Activated B cell treated with CpG ODN at 0.5 μM for 24 hours (primary cell): ENCODE results near the gene KIAA1549. TPM values are rescaled to one million over a fixed set of nuclear protein-coding genes. Genes with fewer than 3 reads are reported as not detected.

Experiments used
- ATAC-seq: fragments of 200-7000 bp; cut with Tn5 transposase; one replicate; pipeline ENCODE4 v1.10.0; 2021; ENCODE audit warnings: low read depth, mild to moderate bottlenecking, moderate library complexity
- CTCF ChIA-PET: fragments of 350-600 bp; sonication (Branson Sonifier 250); formaldehyde crosslinking; loops from one replicate; lab custom pipeline; 2021; ENCODE audit warnings: antibody characterized with exemption; lab: Charles Lee
- POLR2A ChIA-PET: fragments of 350-600 bp; sonication (Branson Sonifier 250); formaldehyde crosslinking; loops from one replicate; lab custom pipeline; 2021; ENCODE audit warnings: antibody characterized with exemption; lab: Charles Lee
- DNase-seq: peaks from one replicate; pipeline ENCODE4 v3.0.0; 2022
- H3K27ac Mint-ChIP-seq: one replicate; pipeline ENCODE4 v1.8.0; 2020; ENCODE audit warnings: mixed read lengths
- H3K27me3 Mint-ChIP-seq: one replicate; pipeline ENCODE4 v1.8.0; 2021; ENCODE audit warnings: mixed read lengths
- H3K36me3 Mint-ChIP-seq: one replicate; pipeline ENCODE4 v1.8.0; 2021; ENCODE audit warnings: low read depth, mixed read lengths
- H3K4me1 Mint-ChIP-seq: one replicate; pipeline ENCODE4 v1.8.0; 2021; ENCODE audit warnings: mixed read lengths
- H3K4me3 Mint-ChIP-seq: one replicate; pipeline ENCODE4 v1.8.0; 2020; ENCODE audit warnings: mild to moderate bottlenecking, mixed read lengths
- H3K9me3 Mint-ChIP-seq: one replicate; pipeline ENCODE4 v1.8.0; 2020; ENCODE audit warnings: mixed read lengths
- intact Hi-C: fragments of 100-400 bp; cut with micrococcal nuclease; formaldehyde crosslinking; loops from one replicate; pipeline ENCODE4 v1.15.1; 2024
- total RNA-seq: library from RNA; stranded (reverse); gene quantifications from 2 replicates; pipeline ENCODE4 v1.2.3, GENCODE V29; 2022
- TF ChIP-seq, protein P1 (sequence below): fragments of 200-600 bp; IDR thresholded peaks from one replicate; pipeline ENCODE4 v1.8.0; 2022; ENCODE audit warnings: antibody characterized with exemption, mild to moderate bottlenecking

The KIAA1549 gene
- total RNA-seq, 1 donor from 2014 or later: 0.42 TPM

DNA sequence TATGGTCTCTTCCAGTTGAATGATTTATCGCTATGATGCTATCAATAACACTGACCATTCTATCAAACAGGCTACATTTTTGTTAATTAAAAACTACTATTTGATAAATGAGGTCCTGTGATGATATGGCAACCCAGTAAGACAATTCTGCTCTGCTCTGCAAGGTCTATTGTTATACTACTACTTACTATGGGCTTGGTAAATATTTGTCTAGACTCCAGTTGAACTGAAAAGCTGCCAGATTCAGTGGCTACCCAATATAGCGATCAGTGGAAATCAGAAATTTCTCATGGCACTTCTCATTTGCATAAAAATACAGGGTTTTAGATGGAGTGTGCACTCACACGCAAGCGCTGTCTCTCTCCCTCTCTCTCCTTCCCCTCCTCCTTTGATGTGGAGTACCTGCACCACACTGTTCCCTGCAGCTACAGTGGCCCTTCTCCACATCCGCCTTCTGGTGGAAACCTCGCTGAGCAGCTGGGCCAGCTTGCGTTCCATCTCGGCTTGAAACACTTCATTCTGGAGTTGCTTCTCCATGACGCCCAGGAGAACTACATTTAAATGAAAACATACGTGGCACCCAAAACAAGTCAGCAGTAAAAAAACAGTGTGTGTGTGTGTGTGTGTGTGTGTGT, 77.9 kb downstream of the KIAA1549 start:
- H3K4me3 Mint-ChIP-seq: no peak overlapping the region
- H3K4me1 Mint-ChIP-seq: no peaks in the 10 kb centered on the region
- TF ChIP-seq, protein P1, sequence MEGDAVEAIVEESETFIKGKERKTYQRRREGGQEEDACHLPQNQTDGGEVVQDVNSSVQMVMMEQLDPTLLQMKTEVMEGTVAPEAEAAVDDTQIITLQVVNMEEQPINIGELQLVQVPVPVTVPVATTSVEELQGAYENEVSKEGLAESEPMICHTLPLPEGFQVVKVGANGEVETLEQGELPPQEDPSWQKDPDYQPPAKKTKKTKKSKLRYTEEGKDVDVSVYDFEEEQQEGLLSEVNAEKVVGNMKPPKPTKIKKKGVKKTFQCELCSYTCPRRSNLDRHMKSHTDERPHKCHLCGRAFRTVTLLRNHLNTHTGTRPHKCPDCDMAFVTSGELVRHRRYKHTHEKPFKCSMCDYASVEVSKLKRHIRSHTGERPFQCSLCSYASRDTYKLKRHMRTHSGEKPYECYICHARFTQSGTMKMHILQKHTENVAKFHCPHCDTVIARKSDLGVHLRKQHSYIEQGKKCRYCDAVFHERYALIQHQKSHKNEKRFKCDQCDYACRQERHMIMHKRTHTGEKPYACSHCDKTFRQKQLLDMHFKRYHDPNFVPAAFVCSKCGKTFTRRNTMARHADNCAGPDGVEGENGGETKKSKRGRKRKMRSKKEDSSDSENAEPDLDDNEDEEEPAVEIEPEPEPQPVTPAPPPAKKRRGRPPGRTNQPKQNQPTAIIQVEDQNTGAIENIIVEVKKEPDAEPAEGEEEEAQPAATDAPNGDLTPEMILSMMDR: no peak
- DNase-seq (no peak), ATAC-seq (no peak)
- ChIA-PET CTCF (no interaction called here), POLR2A (no interaction called here)
- no peaks in the 10 kb centered on the region for H3K9me3 Mint-ChIP-seq
- no peak overlapping the region for H3K27ac Mint-ChIP-seq
- peaks cover 7% of the 10 kb centered on the region for H3K27me3 Mint-ChIP-seq
- H3K36me3 Mint-ChIP-seq: no peaks in the 10 kb centered on the region
- intact Hi-C loops: no loop called here

DNA sequence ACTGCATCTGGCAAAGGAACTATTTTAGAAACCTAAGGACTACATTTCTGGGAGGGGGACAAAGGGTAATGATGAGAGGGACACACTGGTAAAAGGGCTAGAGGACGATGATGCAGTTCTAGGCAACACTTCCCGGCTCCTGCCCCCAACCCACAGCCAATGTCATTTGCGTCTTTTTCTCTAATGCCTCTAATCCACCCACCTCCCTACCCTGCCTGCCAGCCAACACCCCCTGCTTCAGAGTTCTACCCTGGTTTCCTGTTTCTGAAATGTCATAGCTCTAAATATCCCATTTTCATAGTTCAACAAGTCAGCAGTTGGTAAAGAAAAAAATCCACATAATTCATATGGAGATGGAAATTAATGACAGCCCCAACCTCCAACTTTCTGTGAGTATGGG, 79.0 kb downstream of the KIAA1549 start:
- no peaks in the 10 kb centered on the region for H3K4me1 Mint-ChIP-seq
- DNase-seq (no peak), ATAC-seq (no peak)
- intact Hi-C loops: no loop called here
- H3K4me3 Mint-ChIP-seq: no peak overlapping the region
- H3K36me3 Mint-ChIP-seq: no peaks in the 10 kb centered on the region
- no peak overlapping the region for H3K27ac Mint-ChIP-seq
- TF ChIP-seq, protein P1: no peak
- ChIA-PET CTCF (no interaction called here), POLR2A (no interaction called here)
- no peaks in the 10 kb centered on the region for H3K9me3 Mint-ChIP-seq
- peaks cover 10% of the 10 kb centered on the region for H3K27me3 Mint-ChIP-seq

DNA sequence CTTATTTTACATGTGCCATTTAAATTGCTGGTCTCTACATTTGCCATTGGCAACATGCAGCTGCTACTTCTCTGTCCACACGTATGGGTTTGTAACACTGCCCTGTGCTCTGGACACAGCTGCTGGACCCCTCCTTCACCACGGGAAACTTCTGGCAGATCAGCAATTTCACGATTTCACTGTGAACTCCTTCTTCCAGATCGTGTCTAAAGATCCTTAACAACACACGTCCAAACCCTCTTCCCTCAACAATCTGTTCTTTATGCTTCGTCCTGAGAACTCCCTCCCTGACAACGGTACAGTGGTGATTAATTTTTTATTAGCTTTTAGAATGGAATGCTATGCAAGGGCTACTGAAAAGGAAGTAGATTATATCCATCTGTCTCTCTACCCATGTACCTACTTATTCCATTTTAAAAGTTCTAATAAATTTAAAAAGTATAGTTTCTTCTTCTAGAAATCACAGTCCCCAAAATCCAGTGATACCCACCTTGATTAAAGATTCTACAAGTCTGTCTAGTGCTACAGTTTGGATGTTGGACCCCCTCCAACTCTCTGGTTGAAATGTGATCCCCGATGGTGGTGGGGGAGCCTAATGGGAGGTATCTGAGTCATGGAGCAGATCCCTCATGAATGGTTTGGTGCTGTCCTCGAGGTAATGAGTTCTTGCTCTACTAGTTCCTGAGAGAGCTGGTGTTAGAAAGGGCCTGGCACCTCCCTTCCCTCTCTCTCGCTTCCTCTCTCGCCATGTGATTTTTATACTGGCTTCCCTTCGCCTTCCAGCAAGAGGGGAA, 81.0 kb downstream of the KIAA1549 start:
- Mint-ChIP-seq H3K27me3 (peaks cover 12% of the 10 kb centered on the region), H3K4me1 (no peaks in the 10 kb centered on the region), H3K27ac (no peak overlapping the region), H3K4me3 (no peak overlapping the region), H3K9me3 (no peaks in the 10 kb centered on the region), H3K36me3 (no peaks in the 10 kb centered on the region)
- ATAC-seq (no peak), DNase-seq (no peak)
- ChIA-PET CTCF (no interaction called here), POLR2A (no interaction called here)
- intact Hi-C loops: no loop called here
- TF ChIP-seq, protein P1: no peak

DNA sequence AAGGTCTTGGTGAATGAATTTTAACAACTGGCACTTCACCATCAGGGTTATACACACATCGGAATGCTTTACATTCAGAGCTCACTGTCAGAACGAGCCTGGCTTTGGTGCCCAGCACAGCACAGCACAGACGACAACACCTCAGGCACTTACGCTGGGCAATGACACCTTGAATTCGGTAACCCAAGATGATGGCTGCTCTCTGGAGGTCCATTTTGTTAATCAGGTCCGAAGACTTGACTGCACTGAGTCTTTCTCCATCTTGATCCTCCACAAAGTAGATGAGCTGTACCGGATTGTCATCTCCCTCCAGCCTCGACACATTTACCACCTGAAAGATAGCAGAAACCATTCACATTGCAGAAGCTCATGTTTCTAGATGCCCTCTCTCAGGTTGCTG, 82.4 kb downstream of the KIAA1549 start:
- TF ChIP-seq, protein P1: no peak
- DNase-seq (no peak), ATAC-seq (no peak)
- Mint-ChIP-seq H3K4me3 (no peak overlapping the region), H3K36me3 (no peaks in the 10 kb centered on the region), H3K9me3 (no peaks in the 10 kb centered on the region), H3K27ac (no peak overlapping the region), H3K4me1 (no peaks in the 10 kb centered on the region), H3K27me3 (peaks cover 13% of the 10 kb centered on the region)
- ChIA-PET POLR2A (no interaction called here), CTCF (no interaction called here)
- intact Hi-C loops: no loop called here

DNA sequence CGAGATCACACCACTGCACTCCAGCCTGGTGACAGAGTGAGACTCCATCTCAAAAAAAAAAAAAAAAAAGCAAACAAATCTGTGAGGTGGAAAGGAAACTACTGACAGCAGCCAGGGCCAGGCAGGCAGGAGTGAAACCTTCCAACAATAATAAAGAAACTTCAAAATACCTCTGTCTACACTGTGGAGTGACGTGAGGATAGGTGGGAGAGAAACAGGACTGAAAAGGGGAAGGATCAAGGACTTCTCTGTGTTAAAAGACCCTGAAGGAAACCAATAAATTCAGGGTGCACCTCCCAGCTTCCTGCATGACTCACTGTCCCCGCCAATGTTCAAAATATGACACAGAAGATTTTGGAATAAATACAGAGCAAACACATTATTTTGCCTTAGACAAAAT, 82.9 kb downstream of the KIAA1549 start:
- no peaks in the 10 kb centered on the region for H3K36me3 Mint-ChIP-seq
- CTCF ChIA-PET: no interaction called here
- H3K27me3 Mint-ChIP-seq: peaks cover 13% of the 10 kb centered on the region
- H3K4me1 Mint-ChIP-seq: no peaks in the 10 kb centered on the region
- intact Hi-C loops: no loop called here
- POLR2A ChIA-PET: no interaction called here
- no peak overlapping the region for H3K27ac Mint-ChIP-seq
- H3K9me3 Mint-ChIP-seq: no peaks in the 10 kb centered on the region
- ATAC-seq (no peak), DNase-seq (no peak)
- H3K4me3 Mint-ChIP-seq: no peak overlapping the region
- TF ChIP-seq, protein P1: no peak
